ENCODE measurements around the gene ADAMTS10.
"Not testable (repeated sequence)": the region's sequence is repeated elsewhere in the genome, so short reads cannot be mapped to it uniquely, and the experiment has no call there.

The ADAMTS10 gene

GRCh38 chr19:8577741-8578140 is 32.8 kb downstream of the ADAMTS10 start:
- no peak for DNase-seq
- Histone ChIP-seq H3K4me3 (ENCODE audit: low read depth, low read length) (no peak overlapping the region), H3K36me3 (replicated peaks) (no peaks in the 10 kb centered on the region), H3K27me3 (replicated peaks) (no peaks in the 10 kb centered on the region), H3K27ac (no peak overlapping the region)
- in situ Hi-C loops (cut with HindIII; ENCODE audit: low pct_ligation_motif_present, low sequenced_read_pairs) = no loop called here
- TF ChIP-seq CTCF (IDR thresholded peaks at IDR 0.05; ENCODE audit: low read depth, low read length, missing control alignments) = no peak

GRCh38 chr19:8577247-8577646 is 33.3 kb downstream of the ADAMTS10 start, which contains the start of gene MYO1F:
Gene MYO1F, minus strand, starts transcription at chr19:8577442. Its CDS starts 133 bp downstream, at chr19:8577309.
- no peak within 1 kb of the TSS for H3K4me3 ChIP-seq (ENCODE audit: low read depth, low read length)
- no peak within 1 kb of the TSS for H3K27ac ChIP-seq
- TF ChIP-seq CTCF (IDR thresholded peaks at IDR 0.05; ENCODE audit: low read depth, low read length, missing control alignments) = no peak
- H3K36me3 ChIP-seq (replicated peaks) = no peaks in the 10 kb centered on the region
- DNase-seq = no peak
- no peaks in the 10 kb centered on the region for H3K27me3 ChIP-seq (replicated peaks)
- in situ Hi-C loops (cut with HindIII; ENCODE audit: low pct_ligation_motif_present, low sequenced_read_pairs) = no loop called here

- Histone ChIP-seq H3K27me3 (replicated peaks) (no peaks in the 10 kb centered on the region), H3K27ac (no peak overlapping the region), H3K36me3 (replicated peaks) (no peaks in the 10 kb centered on the region), H3K4me3 (ENCODE audit: low read depth, low read length) (no peak overlapping the region)
- in situ Hi-C loops (cut with HindIII; ENCODE audit: low pct_ligation_motif_present, low sequenced_read_pairs) = no loop called here
- no peak for DNase-seq
- no peak for TF ChIP-seq CTCF (IDR thresholded peaks at IDR 0.05; ENCODE audit: low read depth, low read length, missing control alignments)
Measured at GRCh38 chr19:8576273-8576993, 34.1 kb downstream of the ADAMTS10 start.

GRCh38 chr19:8575467-8575997 is 35.0 kb downstream of the ADAMTS10 start:
- in situ Hi-C loops (cut with HindIII; ENCODE audit: low pct_ligation_motif_present, low sequenced_read_pairs) = no loop called here
- no peak overlapping the region for H3K27ac ChIP-seq

GRCh38 chr19:8574619-8574922 is 35.9 kb downstream of the ADAMTS10 start:
- in situ Hi-C loops (cut with HindIII; ENCODE audit: low pct_ligation_motif_present, low sequenced_read_pairs); DNase-seq; H3K27ac ChIP-seq; H3K4me3 ChIP-seq (ENCODE audit: low read depth, low read length); H3K36me3 ChIP-seq (replicated peaks); H3K27me3 ChIP-seq (replicated peaks): not testable (repeated sequence)

More at GRCh38 chr19:8575467-8575997, 35.0 kb downstream of the ADAMTS10 start:
- no peak for TF ChIP-seq CTCF (IDR thresholded peaks at IDR 0.05; ENCODE audit: low read depth, low read length, missing control alignments)
- no peak overlapping the region for H3K4me3 ChIP-seq (ENCODE audit: low read depth, low read length)
- H3K36me3 ChIP-seq (replicated peaks) = no peaks in the 10 kb centered on the region
- H3K27me3 ChIP-seq (replicated peaks) = no peaks in the 10 kb centered on the region
- peak; percentile 12 for DNase-seq

GRCh38 chr19:8573316-8573715 is 37.2 kb downstream of the ADAMTS10 start:
- TF ChIP-seq CTCF (IDR thresholded peaks at IDR 0.05; ENCODE audit: low read depth, low read length, missing control alignments) = no peak
- Histone ChIP-seq H3K4me3 (ENCODE audit: low read depth, low read length) (no peak overlapping the region), H3K27ac (no peak overlapping the region), H3K36me3 (replicated peaks) (no peaks in the 10 kb centered on the region), H3K27me3 (replicated peaks) (no peaks in the 10 kb centered on the region)
- no peak for DNase-seq
- in situ Hi-C loops (cut with HindIII; ENCODE audit: low pct_ligation_motif_present, low sequenced_read_pairs) = no loop called here

Measured in brain microvascular endothelial cell (primary cell).